Measurements from ENCODE around the gene TJP1.
"Not testable (repeated sequence)": the region's sequence is repeated elsewhere in the genome, so short reads cannot be mapped to it uniquely, and the experiment has no call there.

DNA sequence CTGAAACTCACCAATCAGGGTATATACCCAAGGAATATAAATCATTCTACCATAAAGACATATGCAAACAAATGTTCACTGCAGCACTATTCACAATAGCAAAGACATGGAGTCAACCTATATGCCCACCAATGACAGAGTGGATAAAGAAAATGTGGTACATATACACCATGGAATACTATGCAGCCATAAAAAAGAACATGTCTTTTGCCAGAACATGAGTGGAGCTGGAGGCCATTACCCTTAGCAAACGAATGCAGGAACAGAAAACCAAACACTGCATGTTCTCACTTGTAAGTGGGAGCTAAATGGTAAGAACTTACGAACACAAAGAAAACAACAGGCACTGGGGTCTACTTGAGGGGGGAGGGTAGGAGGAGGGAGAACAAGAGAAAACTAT is 68.3 kb downstream of the TJP1 start:
- TF ChIP-seq, protein P1, sequence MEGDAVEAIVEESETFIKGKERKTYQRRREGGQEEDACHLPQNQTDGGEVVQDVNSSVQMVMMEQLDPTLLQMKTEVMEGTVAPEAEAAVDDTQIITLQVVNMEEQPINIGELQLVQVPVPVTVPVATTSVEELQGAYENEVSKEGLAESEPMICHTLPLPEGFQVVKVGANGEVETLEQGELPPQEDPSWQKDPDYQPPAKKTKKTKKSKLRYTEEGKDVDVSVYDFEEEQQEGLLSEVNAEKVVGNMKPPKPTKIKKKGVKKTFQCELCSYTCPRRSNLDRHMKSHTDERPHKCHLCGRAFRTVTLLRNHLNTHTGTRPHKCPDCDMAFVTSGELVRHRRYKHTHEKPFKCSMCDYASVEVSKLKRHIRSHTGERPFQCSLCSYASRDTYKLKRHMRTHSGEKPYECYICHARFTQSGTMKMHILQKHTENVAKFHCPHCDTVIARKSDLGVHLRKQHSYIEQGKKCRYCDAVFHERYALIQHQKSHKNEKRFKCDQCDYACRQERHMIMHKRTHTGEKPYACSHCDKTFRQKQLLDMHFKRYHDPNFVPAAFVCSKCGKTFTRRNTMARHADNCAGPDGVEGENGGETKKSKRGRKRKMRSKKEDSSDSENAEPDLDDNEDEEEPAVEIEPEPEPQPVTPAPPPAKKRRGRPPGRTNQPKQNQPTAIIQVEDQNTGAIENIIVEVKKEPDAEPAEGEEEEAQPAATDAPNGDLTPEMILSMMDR (conservative IDR thresholded peaks at IDR 0.05; ENCODE audit: low read depth, low read length): not testable (repeated sequence)
- TF ChIP-seq EZH2phosphoT487 (IDR thresholded peaks at IDR 0.05; ENCODE audit: borderline replicate concordance, low read length); EZH2 (IDR thresholded peaks at IDR 0.05; ENCODE audit: low read length, unreplicated experiment): not testable (repeated sequence)

Measured in PC-3 (cell line).